Measurements from ENCODE around the gene TTN.

Gene TTN

DNA sequence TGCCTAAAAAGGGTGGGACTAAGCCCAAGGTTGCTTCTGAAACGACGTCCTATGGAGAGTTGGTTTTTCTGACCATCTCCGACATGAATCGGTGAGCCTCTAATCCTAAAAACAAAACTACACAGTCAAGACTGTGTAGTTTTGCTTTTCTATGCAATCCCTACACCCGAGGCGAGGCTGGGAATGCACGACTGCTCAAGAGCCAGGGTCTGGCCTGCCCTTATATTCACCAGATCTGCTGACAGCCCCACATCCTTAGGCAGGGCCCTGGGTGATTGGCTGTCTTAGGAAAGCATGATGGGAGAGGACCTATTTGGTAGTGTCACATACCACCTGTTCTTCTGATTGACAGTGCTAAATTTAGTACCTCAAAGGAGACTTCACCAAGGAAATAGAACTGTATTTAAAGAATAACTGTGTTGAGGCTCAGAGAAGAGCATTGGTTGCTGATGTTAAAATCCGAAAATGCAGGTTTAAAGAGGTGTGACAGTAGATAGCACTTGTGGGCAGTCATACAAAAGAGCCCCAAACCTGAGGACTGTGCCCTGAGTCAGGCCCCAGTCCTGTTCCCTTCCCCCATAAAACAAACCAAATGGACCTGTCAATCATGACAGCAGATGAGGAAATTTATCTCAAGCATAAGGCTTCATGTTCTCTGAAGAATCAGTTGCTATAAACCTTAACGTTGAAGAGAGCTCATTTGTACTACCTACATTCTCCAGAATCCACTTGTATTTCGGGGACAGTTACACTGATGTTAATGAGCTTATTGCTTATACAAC, at the start of gene TTN:
TSS of gene TTN (minus strand) at position 197 of the 782 bp plus-strand sequence. CDS start 2,781 bp downstream, outside the sequence.
- Histone ChIP-seq H3K9me3 (ENCODE audit: control insufficient read depth, insufficient read depth, low read length) (no peaks in the 10 kb centered on the region), H3K36me3 (ENCODE audit: control insufficient read depth, insufficient read depth, low read length) (no peaks in the 10 kb centered on the region), H3K4me3 (ENCODE audit: low read depth, low read length) (no peak within 1 kb of the TSS), H3K27me3 (ENCODE audit: control insufficient read depth, insufficient read depth, low read length) (no peaks in the 10 kb centered on the region), H3K9ac (ENCODE audit: low read depth, low read length) (no peak within 1 kb of the TSS), H3K4me1 (ENCODE audit: control insufficient read depth, insufficient read depth, low read length) (no peaks in the 10 kb centered on the region)

GRCh38 chr2:178855151-178855550, 47.9 kb upstream of the TTN start:
- H3K9me3 ChIP-seq (ENCODE audit: control insufficient read depth, insufficient read depth, low read length): no peaks in the 10 kb centered on the region
- H3K4me3 ChIP-seq (ENCODE audit: low read depth, low read length): no peak overlapping the region
- no peaks in the 10 kb centered on the region for H3K36me3 ChIP-seq (ENCODE audit: control insufficient read depth, insufficient read depth, low read length)
- no peaks in the 10 kb centered on the region for H3K4me1 ChIP-seq (ENCODE audit: control insufficient read depth, insufficient read depth, low read length)
- no peak overlapping the region for H3K9ac ChIP-seq (ENCODE audit: low read depth, low read length)
- no peaks in the 10 kb centered on the region for H3K27me3 ChIP-seq (ENCODE audit: control insufficient read depth, insufficient read depth, low read length)

GRCh38 chr2:178848335-178848734, 41.1 kb upstream of the TTN start:
- Histone ChIP-seq H3K9me3 (ENCODE audit: control insufficient read depth, insufficient read depth, low read length) (no peaks in the 10 kb centered on the region), H3K4me3 (ENCODE audit: low read depth, low read length) (no peak overlapping the region), H3K27me3 (ENCODE audit: control insufficient read depth, insufficient read depth, low read length) (no peaks in the 10 kb centered on the region), H3K9ac (ENCODE audit: low read depth, low read length) (no peak overlapping the region), H3K36me3 (ENCODE audit: control insufficient read depth, insufficient read depth, low read length) (no peaks in the 10 kb centered on the region), H3K4me1 (ENCODE audit: control insufficient read depth, insufficient read depth, low read length) (peaks cover 20% of the 10 kb centered on the region)

DNA sequence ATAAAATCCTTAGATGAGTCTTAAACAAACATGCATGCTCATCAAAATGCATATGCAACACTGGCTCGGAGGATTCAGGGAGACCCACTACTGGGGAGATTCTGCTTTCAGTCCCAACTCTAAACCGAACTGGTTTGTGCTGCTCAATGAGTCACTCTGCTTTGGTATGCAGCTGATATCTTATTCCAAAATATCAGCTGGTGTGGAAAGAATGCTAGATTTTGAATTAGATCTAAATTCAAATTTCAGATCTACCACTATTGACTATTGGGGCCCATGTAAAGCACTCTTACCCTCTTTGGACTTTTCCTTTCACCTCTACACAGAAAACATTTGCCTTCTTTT, 39.2 kb upstream of the TTN start:
- H3K36me3 ChIP-seq (ENCODE audit: control insufficient read depth, insufficient read depth, low read length): no peaks in the 10 kb centered on the region
- H3K4me3 ChIP-seq (ENCODE audit: low read depth, low read length): no peak overlapping the region
- peaks cover 20% of the 10 kb centered on the region for H3K4me1 ChIP-seq (ENCODE audit: control insufficient read depth, insufficient read depth, low read length)
- no peaks in the 10 kb centered on the region for H3K27me3 ChIP-seq (ENCODE audit: control insufficient read depth, insufficient read depth, low read length)
- H3K9me3 ChIP-seq (ENCODE audit: control insufficient read depth, insufficient read depth, low read length): no peaks in the 10 kb centered on the region
- no peak overlapping the region for H3K9ac ChIP-seq (ENCODE audit: low read depth, low read length)

DNA sequence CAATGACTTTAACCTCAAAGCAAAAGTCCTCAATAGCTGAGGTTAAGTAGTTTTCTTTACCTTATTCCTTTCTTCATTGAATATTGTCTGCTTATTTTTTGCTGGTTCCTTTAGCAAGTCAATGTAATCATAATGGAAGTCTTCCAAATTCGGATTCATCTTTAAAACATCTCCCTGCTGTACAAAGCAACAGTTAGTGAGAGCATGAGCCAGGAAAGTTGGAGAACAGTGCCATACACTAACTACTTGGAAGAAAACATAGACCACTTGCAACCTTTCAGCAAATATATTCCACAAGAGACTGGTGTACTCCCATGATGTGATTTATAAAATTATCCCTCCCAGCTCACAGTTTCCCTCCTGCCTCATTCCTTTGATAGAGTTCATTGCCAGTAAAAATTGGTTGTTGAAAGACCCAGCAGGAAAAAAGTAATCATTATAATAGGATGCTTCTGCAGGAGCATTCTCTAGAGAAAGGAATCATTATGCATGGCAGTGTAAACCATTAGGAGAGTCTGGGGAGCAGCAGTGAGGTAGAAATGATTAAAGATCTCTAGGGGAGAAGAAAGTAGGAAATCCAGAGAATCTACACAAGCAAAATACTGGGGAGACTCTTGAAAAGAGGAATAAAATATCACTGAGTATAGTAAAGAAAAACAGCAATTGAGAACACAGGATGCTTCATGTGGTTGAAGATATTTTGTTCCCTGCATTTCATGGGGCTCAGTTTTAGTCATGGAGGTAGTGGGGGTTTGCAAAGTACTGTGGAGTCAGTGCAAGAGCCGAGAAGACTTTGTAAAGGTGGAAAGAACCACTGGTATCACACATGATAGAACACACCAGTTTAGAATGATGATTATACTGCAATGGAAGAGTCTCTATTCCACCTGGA, 38.6 kb upstream of the TTN start:
- Histone ChIP-seq H3K4me3 (ENCODE audit: low read depth, low read length) (no peak overlapping the region), H3K4me1 (ENCODE audit: control insufficient read depth, insufficient read depth, low read length) (peaks cover 20% of the 10 kb centered on the region), H3K27me3 (ENCODE audit: control insufficient read depth, insufficient read depth, low read length) (no peaks in the 10 kb centered on the region), H3K9ac (ENCODE audit: low read depth, low read length) (no peak overlapping the region), H3K9me3 (ENCODE audit: control insufficient read depth, insufficient read depth, low read length) (no peaks in the 10 kb centered on the region), H3K36me3 (ENCODE audit: control insufficient read depth, insufficient read depth, low read length) (no peaks in the 10 kb centered on the region)

- H3K27me3 ChIP-seq (ENCODE audit: control insufficient read depth, insufficient read depth, low read length): no peaks in the 10 kb centered on the region
- H3K4me1 ChIP-seq (ENCODE audit: control insufficient read depth, insufficient read depth, low read length): peaks cover 20% of the 10 kb centered on the region
- no peak overlapping the region for H3K9ac ChIP-seq (ENCODE audit: low read depth, low read length)
- no peak overlapping the region for H3K4me3 ChIP-seq (ENCODE audit: low read depth, low read length)
- H3K9me3 ChIP-seq (ENCODE audit: control insufficient read depth, insufficient read depth, low read length): no peaks in the 10 kb centered on the region
- H3K36me3 ChIP-seq (ENCODE audit: control insufficient read depth, insufficient read depth, low read length): no peaks in the 10 kb centered on the region
Measured at GRCh38 chr2:178844701-178845100, 37.5 kb upstream of the TTN start.

DNA sequence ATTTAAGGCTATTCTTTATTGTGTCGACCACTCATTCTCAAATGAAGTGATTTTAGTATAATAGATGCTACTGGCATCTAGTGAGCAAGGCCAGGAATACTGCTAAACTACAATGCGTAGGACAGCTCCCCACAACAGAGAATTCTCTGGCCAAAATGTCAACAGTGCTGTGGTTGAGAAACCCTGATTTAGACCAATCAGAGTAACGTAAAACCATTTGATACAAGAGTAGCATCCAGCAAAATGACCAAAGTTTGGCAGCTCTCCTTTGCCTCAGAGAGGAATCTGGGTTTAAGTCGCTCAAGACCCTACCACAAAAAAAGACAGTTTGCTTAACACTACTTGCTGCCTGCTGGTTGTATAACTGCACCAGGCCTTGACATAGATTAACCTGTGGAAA, 37.0 kb upstream of the TTN start:
- Histone ChIP-seq H3K27me3 (ENCODE audit: control insufficient read depth, insufficient read depth, low read length) (no peaks in the 10 kb centered on the region), H3K9ac (ENCODE audit: low read depth, low read length) (no peak overlapping the region), H3K36me3 (ENCODE audit: control insufficient read depth, insufficient read depth, low read length) (no peaks in the 10 kb centered on the region), H3K4me3 (ENCODE audit: low read depth, low read length) (no peak overlapping the region), H3K9me3 (ENCODE audit: control insufficient read depth, insufficient read depth, low read length) (no peaks in the 10 kb centered on the region), H3K4me1 (ENCODE audit: control insufficient read depth, insufficient read depth, low read length) (peaks cover 20% of the 10 kb centered on the region)

DNA sequence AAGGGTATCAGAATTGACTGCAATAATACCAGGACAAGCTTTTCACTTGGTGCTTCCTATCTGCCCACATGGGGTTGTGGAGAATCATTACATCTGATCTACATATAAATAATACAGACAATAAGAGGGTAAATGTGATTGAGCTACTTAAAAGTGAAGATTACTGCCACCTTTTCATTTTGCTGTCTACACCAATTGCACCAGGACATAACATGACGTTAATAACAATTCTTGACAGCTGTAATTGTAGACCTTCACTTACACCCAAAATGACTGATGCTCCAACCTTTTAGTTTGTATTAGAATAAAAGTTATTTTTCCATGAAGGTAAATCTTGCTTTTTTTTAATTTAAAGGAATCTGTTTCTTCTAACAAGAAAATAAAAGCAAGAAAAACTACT, 36.5 kb upstream of the TTN start:
- Histone ChIP-seq H3K9me3 (ENCODE audit: control insufficient read depth, insufficient read depth, low read length) (no peaks in the 10 kb centered on the region), H3K27me3 (ENCODE audit: control insufficient read depth, insufficient read depth, low read length) (no peaks in the 10 kb centered on the region), H3K9ac (ENCODE audit: low read depth, low read length) (no peak overlapping the region), H3K4me1 (ENCODE audit: control insufficient read depth, insufficient read depth, low read length) (peaks cover 20% of the 10 kb centered on the region), H3K36me3 (ENCODE audit: control insufficient read depth, insufficient read depth, low read length) (no peaks in the 10 kb centered on the region), H3K4me3 (ENCODE audit: low read depth, low read length) (no peak overlapping the region)

DNA sequence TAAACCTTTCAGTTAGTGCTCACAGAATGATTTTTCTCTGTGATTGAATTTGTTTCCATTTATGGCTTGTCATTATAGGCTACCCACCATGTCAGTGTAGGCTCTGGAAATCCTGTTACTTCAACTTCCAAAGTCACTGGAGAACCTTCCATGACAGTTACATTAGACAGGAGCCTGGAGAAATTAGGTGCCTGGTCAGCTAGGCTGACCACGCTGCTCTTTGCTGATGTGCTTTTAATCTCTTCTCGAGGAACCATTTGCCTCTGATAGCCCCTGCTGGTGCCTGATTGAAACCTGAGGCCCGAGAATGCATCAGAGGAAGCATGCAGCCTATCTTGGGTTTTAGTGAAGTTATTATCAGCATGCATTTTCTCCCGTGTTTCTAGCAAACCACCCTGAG, 29.6 kb upstream of the TTN start:
- no peaks in the 10 kb centered on the region for H3K27me3 ChIP-seq (ENCODE audit: control insufficient read depth, insufficient read depth, low read length)
- no peaks in the 10 kb centered on the region for H3K9me3 ChIP-seq (ENCODE audit: control insufficient read depth, insufficient read depth, low read length)
- no peaks in the 10 kb centered on the region for H3K4me1 ChIP-seq (ENCODE audit: control insufficient read depth, insufficient read depth, low read length)
- no peak overlapping the region for H3K4me3 ChIP-seq (ENCODE audit: low read depth, low read length)
- no peak overlapping the region for H3K9ac ChIP-seq (ENCODE audit: low read depth, low read length)
- no peaks in the 10 kb centered on the region for H3K36me3 ChIP-seq (ENCODE audit: control insufficient read depth, insufficient read depth, low read length)

DNA sequence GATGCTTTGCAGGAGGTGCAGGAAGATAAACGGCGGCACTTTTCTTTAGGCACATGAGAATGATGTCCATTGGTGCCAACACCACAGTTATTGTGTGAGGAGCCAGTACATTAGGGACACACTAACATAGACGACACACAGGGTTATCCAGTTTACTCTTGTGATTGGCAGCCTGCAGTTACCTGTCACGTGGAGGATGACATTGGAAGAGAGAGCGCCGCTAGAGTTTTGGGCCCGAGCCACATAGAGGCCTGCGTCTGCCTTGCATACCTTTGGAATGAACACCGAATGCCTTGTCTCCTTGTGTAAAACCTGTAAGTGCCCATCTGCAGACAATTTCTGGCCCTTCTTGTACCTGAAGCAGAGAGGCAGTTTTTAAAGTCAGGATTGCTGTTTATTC, 26.9 kb upstream of the TTN start:
- Histone ChIP-seq H3K9me3 (ENCODE audit: control insufficient read depth, insufficient read depth, low read length) (no peaks in the 10 kb centered on the region), H3K27me3 (ENCODE audit: control insufficient read depth, insufficient read depth, low read length) (no peaks in the 10 kb centered on the region), H3K4me1 (ENCODE audit: control insufficient read depth, insufficient read depth, low read length) (no peaks in the 10 kb centered on the region), H3K36me3 (ENCODE audit: control insufficient read depth, insufficient read depth, low read length) (no peaks in the 10 kb centered on the region), H3K9ac (ENCODE audit: low read depth, low read length) (no peak overlapping the region), H3K4me3 (ENCODE audit: low read depth, low read length) (no peak overlapping the region)

DNA sequence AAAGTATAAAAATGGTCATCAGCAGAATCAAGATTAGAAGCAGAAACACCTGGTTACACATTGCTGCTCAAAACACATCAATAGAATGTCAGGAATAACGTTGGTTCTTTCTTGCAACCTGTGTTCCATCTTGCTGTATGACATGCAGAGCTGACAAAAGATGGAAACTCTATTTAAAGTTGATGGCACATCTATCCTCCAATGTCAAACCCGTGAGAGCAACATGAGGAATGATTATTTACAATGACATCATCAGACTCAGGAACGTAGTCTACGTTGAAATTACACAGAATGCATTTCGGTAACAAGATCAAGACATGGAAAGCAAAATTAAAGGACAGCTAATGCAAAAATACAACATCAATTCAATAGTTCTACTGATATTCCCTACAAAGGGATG, 26.2 kb upstream of the TTN start:
- Histone ChIP-seq H3K4me1 (ENCODE audit: control insufficient read depth, insufficient read depth, low read length) (no peaks in the 10 kb centered on the region), H3K9ac (ENCODE audit: low read depth, low read length) (no peak overlapping the region), H3K4me3 (ENCODE audit: low read depth, low read length) (no peak overlapping the region), H3K9me3 (ENCODE audit: control insufficient read depth, insufficient read depth, low read length) (no peaks in the 10 kb centered on the region), H3K36me3 (ENCODE audit: control insufficient read depth, insufficient read depth, low read length) (no peaks in the 10 kb centered on the region), H3K27me3 (ENCODE audit: control insufficient read depth, insufficient read depth, low read length) (no peaks in the 10 kb centered on the region)

DNA sequence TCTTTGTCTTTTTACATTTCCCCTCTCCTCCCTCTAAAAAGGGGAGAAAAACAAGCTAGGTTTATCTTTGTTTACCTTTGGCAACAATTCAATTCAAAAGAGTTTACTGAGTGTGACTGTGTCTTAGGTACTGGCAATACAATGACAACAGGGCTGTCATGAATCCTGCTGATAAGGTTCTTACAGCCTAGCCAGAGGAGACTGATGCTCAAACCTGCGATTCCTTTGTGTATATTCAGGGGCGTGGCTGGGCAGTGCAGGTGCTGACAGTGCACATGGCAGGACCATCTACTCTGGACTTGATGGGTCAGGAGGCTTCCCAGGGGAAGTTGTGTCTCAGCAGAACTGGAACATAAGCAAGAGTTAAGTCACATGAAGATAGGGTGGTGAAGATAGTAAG, 23.2 kb upstream of the TTN start:
- Histone ChIP-seq H3K27me3 (ENCODE audit: control insufficient read depth, insufficient read depth, low read length) (no peaks in the 10 kb centered on the region), H3K36me3 (ENCODE audit: control insufficient read depth, insufficient read depth, low read length) (no peaks in the 10 kb centered on the region), H3K9me3 (ENCODE audit: control insufficient read depth, insufficient read depth, low read length) (no peaks in the 10 kb centered on the region), H3K9ac (ENCODE audit: low read depth, low read length) (no peak overlapping the region), H3K4me3 (ENCODE audit: low read depth, low read length) (no peak overlapping the region), H3K4me1 (ENCODE audit: control insufficient read depth, insufficient read depth, low read length) (no peaks in the 10 kb centered on the region)

All from iPS-15b (cell line).